Left kidney (tissue), 2 donors: Measurements from ENCODE around the gene PDZD2. TPM values are rescaled to one million over a fixed set of nuclear protein-coding genes. Genes with fewer than 3 reads are reported as not detected.
A peak's percentile ranks its signal among the peaks of the same experiment; 100 is the strongest.
"Not testable (repeated sequence)": the region's sequence is repeated elsewhere in the genome, so short reads cannot be mapped to it uniquely, and the experiment has no call there.

ENCODE experiments used
- DNase-seq: peaks from one replicate; pipeline ENCODE4 v3.0.0-alpha.2; 2013
- polyA plus RNA-seq: library from polyadenylated mRNA; unstranded; fragments of 120-200 nt; gene quantifications from one replicate; pipeline ENCODE4 v1.2.1, GENCODE V29; 2013; ENCODE audit not compliant: insufficient read length

PDZD2 gene
- polyA plus RNA-seq, 1 donor = 22.1 TPM

GRCh38 chr5:31934156-31934555, 295.2 kb downstream of the PDZD2 start:
- DNase-seq = no peak

DNA sequence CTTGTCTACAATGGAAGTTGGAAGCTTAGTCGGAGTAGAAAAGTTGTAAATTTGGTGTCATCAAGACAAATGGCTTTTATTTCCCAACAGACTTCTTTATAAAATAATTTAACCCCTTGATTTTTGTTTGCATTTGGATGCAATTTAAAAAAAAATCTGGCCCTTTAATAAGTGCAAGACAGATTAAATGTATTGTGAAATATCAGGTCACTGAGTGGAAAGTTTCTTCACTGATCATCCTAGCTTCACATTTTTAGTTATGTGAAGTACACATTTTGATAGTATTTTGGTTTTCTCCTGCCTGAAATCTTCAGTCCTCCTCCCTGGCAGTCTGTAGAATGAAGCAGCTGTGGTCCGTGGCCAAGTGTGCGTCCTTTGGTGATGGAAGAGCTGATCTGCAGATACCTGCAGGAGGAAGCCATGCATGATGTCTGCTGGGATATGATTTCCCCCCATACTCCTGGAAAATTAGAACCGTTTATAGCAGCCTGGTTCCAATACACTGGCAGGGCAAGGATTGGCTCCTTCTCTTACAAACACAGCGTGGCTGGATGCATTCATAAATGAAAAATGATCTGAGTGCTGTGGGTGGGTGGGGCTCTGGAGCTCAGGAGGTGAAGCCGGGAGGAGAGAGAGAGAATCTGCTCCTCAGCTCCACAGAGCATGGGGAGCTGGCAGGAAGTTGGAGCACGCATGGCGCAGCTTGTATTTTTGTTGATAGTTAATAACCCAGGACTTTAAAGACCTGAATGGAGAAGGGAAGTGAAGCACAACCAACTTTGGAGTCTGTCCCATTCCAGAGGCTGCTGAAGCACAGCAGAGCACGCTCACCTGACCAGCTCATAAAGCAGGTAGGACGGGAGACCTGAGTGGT, 296.8 kb downstream of the PDZD2 start:
- DNase-seq = peak; percentile 66

DNA sequence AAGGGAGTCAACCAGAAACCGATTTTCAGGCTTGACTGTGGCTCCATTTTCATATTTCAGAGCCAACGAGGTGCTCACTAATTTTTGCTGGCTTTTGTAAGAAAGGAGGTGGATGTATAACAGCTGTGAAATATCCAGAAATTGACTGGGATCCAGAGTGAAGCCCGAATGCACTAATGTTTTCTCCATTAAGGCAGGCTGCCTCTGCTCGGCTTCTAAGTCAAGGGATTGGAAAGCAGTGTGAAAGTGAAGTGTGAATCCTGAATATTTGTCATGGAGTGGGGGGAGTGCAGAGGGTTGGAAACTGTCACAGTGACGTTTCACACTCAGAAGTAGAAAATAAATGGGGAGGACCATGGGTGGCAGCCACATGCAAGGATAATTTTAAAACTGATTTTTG, 297.8 kb downstream of the PDZD2 start:
- no peak for DNase-seq

- DNase-seq = no peak
Measured at GRCh38 chr5:31937226-31937625, 298.3 kb downstream of the PDZD2 start.

DNA sequence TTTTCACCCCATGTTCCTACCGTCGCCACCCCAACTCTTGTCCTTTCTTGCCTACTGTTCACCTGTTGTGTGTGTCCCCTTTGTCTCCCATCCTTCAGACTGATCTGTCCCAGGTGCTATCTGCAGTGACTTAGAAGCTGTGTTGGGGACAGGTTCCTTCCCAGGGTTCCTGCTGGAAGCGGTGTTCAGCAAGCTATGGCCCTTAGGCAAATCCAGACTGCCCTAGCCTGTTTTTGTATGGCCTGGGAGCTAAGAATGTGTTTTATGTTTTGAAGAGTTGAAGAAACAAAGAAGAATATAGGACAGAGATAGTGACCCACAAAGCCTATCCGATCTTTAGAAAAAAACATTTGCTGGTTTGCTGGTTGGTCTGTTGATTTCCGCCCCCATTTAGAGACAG, 298.8 kb downstream of the PDZD2 start:
- DNase-seq = no peak

GRCh38 chr5:31939151-31939550, 300.2 kb downstream of the PDZD2 start:
- no peak for DNase-seq

DNA sequence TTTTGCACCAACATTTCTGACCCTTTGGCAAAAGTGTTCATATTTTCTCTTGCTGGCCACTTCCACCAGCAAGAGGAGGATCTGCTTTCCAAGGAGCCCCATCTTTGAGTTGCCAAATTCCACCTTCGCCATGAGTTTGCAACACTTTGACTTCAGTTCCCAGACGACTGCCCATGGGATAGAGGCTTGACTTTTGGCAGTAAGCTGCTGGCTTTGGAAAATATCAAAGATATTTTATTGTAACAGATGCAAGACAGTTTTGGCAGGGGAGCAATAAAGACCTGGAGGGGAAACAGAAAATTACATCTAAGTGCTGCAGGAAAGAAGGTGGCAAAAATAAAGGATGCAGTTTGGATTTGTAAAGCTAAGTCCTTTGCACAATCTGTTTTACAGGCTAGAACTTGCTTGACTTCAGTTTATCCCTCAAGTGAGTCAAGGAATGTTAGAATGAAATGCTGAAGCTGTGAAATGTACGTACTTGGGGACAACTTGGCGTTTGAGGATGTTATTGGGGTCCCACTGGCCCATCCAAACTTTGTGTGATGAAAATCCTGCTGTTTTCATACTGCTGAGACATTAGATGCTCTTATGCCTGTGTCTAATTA, 302.3 kb downstream of the PDZD2 start:
- no peak for DNase-seq

GRCh38 chr5:31942546-31942945, 303.6 kb downstream of the PDZD2 start:
- no peak for DNase-seq

DNA sequence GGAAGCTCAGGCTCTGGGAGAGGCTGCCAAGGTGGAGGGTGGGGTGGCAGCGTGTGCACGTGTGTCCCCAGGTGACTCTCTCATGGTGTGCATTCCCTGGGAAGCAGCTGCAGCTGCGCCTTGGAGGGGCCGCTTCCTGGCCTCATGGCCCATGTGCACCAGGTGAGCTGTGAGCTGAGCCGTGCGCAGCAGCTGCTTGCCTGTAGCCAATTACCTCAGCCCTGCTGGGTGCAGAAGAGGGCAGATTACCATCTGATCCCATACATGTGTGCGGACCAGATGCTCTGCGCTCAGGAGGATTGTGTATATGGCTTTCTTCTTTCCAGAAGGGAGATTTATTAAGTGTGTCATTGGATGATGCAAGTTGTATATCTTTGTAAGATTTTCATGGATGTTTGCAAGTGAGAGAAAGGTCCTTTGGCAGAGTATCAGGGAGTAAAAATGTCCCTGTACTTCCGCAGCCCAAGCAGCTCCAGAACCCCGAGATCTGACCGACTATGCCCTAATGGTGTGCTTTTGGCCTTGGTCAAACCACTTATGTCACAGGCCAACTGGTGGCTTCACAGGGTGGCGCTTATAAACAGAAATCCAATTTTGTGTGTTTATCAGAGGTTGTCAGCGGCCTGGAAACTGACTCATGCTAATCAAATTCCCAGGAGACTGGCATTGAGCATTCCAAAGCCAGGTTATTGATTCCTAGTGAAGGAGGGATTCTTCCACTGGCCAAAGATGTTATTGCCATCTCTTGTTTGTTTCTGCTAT, 305.9 kb downstream of the PDZD2 start:
- DNase-seq = no peak

- DNase-seq = no peak
Measured at GRCh38 chr5:31948006-31948405, 309.1 kb downstream of the PDZD2 start.

- DNase-seq = no peak
Measured at GRCh38 chr5:31952067-31952466, 313.1 kb downstream of the PDZD2 start.

DNA sequence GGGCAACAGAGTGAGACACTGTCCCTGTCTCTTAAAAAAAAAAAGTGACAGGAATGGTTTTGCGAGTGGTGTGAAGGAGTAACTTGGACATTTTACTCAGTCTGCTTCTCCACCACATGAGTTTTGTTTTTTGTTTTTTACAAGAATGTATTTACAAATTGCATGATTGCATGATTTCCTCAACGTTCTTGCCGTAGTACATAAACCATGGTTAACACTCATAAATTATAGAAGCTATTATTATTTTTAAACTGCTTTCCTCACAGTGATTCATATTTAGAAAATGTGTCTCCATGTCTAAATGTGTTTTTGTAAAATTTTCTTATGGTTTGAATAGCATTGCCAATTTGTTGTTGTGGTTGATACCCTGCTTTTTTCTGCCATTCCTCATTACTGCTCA, 315.2 kb downstream of the PDZD2 start:
- DNase-seq = no peak

- no peak for DNase-seq
Measured at GRCh38 chr5:31957151-31957550, 318.2 kb downstream of the PDZD2 start.

- no peak for DNase-seq
Measured at GRCh38 chr5:31962351-31962751, 323.4 kb downstream of the PDZD2 start.

DNA sequence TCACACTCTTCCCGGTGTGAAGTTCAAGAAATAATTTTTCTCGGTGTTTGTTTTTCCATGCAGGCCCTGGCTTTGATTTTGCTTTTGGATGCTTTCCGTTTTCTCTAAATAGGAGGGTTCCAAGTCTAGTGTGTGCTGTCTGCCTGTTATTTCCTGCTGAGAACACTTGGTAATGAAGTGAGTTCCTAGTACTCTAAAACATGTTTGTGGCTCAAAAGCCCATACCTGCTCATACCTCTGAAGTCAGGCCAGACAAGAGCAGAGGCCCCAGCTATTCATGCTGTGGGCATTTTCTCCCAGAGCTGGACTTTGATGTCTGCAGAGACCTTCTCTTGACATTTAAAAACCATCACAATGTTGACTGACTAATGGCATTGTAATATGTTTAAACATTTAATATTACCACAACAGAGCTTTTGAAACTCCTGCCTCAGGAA, 324.0 kb downstream of the PDZD2 start:
- no peak for DNase-seq

GRCh38 chr5:31963358-31964006, 324.6 kb downstream of the PDZD2 start:
- DNase-seq = no peak

GRCh38 chr5:31964007-31964360, 325.1 kb downstream of the PDZD2 start:
- DNase-seq = no peak

GRCh38 chr5:31965227-31965626, 326.3 kb downstream of the PDZD2 start:
- no peak for DNase-seq

DNA sequence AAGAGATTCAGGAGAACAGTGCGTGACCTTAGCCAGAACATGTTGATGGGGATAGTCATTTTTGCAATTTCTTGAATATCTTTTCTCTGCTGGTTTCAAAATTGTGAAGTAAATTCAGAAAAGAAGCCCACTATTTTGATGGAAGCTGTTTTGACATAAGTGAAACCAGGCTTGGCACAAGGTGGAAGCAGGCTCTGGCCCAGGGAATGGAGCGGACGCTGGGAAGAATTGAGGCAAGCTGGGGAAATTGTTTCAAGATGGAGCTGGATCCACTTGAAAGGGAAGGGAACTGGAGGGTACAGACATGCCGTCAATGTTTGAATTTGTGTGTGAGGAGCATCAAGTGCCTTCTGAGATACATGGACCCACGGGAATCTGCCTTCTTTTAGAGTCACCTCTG, 328.0 kb downstream of the PDZD2 start:
- DNase-seq = no peak

DNA sequence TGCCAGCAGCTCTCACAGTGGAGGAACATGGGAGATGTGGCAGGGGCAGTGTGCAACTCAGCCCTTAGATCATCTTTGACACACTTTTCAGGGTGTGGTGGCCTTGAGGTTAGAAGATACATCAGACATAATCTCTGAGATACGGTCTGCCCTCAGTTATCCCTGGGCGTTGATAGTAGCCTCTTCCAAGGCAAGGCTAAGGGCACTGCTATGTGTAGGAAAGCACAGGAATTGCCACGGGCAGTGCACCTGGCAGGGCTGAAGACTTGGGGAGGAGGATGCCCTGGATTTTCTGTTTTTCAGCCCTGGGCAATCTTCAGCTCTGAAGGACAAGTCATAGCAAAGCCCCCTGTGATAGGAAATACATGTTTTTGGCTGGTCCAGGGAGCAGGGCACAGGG, 328.5 kb downstream of the PDZD2 start:
- no peak for DNase-seq

GRCh38 chr5:31972558-31972957, 333.6 kb downstream of the PDZD2 start:
- DNase-seq = no peak

- DNase-seq = not testable (repeated sequence)
Measured at GRCh38 chr5:31975189-31975612, 336.3 kb downstream of the PDZD2 start.

- peak; percentile 38 for DNase-seq
Measured at GRCh38 chr5:31976169-31976568, 337.2 kb downstream of the PDZD2 start.
